NCI-H1930 (cell line): ENCODE results near the gene PPP2R3B.
"Not testable (repeated sequence)": the region's sequence is repeated elsewhere in the genome, so short reads cannot be mapped to it uniquely, and the experiment has no call there.

Experiments
- DNase-seq, 2 experiments: peaks; one replicate each; lab custom pipeline; 2025; lab: John Stamatoyannopoulos, UW

The PPP2R3B gene

GRCh38 chrX:352582-353314 lies 34.0 kb downstream of the PPP2R3B start:
- no peak for DNase-seq

GRCh38 chrX:352181-352580 lies 34.5 kb downstream of the PPP2R3B start:
- DNase-seq: no peak

- no peak for DNase-seq
These were observed 35.0 kb downstream of the PPP2R3B start for GRCh38 chrX:351736-352135.

- not testable (repeated sequence) for DNase-seq
These were observed 35.4 kb downstream of the PPP2R3B start for GRCh38 chrX:351324-351641.

GRCh38 chrX:350534-351323 lies 36.0 kb downstream of the PPP2R3B start:
- DNase-seq: no peak

GRCh38 chrX:350148-350533 lies 36.6 kb downstream of the PPP2R3B start:
- DNase-seq: no peak

GRCh38 chrX:349702-350101 lies 37.0 kb downstream of the PPP2R3B start:
- no peak for DNase-seq

GRCh38 chrX:349196-349595 lies 37.5 kb downstream of the PPP2R3B start:
- DNase-seq: no peak

GRCh38 chrX:348461-349117 lies 38.1 kb downstream of the PPP2R3B start:
- DNase-seq: no peak

GRCh38 chrX:347351-348117 lies 39.2 kb downstream of the PPP2R3B start:
- no peak for DNase-seq

GRCh38 chrX:346034-346813 lies 40.5 kb downstream of the PPP2R3B start:
- no peak for DNase-seq

GRCh38 chrX:345020-345925 lies 41.4 kb downstream of the PPP2R3B start:
- no peak for DNase-seq

GRCh38 chrX:344371-344901 lies 42.3 kb downstream of the PPP2R3B start:
- DNase-seq: no peak

GRCh38 chrX:341541-342101 lies 45.1 kb downstream of the PPP2R3B start:
- no peak for DNase-seq

GRCh38 chrX:340641-341423 lies 45.9 kb downstream of the PPP2R3B start:
- DNase-seq: no peak

- DNase-seq: no peak
These were observed 46.6 kb downstream of the PPP2R3B start for GRCh38 chrX:340121-340520.

GRCh38 chrX:338836-339400 lies 47.8 kb downstream of the PPP2R3B start:
- DNase-seq: no peak

- DNase-seq: no peak
These were observed 48.3 kb downstream of the PPP2R3B start for GRCh38 chrX:338281-338835.
